ENCODE measurements around the gene ARID1B. TPM values are rescaled to one million over a fixed set of nuclear protein-coding genes. Genes with fewer than 3 reads are reported as not detected.

The ARID1B gene
- total RNA-seq, 1 donor from 2014 or later, result 43.4 TPM

DNA sequence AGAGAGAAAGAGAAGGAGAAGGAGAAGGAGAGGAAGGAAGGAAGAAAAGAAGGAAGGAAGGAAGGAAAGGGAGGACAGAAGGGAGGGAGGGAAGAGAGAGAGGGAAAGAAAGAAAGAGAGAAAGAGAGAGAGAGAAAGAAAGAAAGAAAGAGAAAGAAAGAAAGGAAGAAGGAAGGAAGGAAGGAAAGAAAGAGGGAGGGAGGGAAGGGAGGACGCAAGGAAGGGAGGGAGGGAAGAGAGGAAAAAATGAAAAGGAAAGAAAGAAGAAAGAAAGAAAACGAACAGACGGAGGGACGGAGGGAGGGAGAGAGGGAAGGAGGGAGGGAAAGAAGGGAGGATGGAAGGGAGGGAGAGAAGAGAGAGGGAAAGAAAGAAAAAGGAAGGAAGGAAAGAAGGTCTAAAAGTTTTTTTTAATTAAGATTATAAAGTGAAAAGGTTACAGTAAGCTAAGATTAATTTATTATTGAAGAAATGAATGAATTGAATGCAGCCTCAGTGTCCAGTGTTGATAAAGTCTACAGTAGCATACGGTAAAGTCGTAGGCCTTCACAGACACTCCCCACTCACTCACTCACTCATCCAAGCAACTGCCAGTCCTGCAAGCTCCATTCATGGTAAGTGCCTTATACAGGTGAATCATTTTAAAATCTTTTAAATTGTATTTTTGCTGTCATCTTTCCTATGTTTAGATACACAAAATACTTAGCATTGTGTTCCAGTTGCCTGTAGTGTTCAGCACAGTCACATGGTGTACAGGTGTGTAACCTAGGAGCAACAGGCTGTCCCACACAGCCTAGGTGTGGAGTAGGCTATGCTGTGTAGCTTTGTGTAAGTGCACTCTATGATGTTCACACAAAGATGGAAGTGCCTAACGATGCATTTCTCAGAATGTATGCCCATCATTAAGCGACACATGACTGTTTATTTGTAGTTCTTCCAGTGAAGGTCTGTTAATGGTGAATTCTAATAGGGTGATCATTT is 20.3 kb upstream of the ARID1B start:
- Histone ChIP-seq H3K9me3 (replicated peaks) (no peaks in the 10 kb centered on the region), H3K27ac (replicated peaks) (no peak overlapping the region), H3K4me3 (no peak overlapping the region), H3K36me3 (no peaks in the 10 kb centered on the region), H3K27me3 (ENCODE audit: low read depth) (no peaks in the 10 kb centered on the region), H3K4me1 (no peaks in the 10 kb centered on the region)
- intact Hi-C loops (cut with micrococcal nuclease), result no loop called here
- TF ChIP-seq, protein P1, sequence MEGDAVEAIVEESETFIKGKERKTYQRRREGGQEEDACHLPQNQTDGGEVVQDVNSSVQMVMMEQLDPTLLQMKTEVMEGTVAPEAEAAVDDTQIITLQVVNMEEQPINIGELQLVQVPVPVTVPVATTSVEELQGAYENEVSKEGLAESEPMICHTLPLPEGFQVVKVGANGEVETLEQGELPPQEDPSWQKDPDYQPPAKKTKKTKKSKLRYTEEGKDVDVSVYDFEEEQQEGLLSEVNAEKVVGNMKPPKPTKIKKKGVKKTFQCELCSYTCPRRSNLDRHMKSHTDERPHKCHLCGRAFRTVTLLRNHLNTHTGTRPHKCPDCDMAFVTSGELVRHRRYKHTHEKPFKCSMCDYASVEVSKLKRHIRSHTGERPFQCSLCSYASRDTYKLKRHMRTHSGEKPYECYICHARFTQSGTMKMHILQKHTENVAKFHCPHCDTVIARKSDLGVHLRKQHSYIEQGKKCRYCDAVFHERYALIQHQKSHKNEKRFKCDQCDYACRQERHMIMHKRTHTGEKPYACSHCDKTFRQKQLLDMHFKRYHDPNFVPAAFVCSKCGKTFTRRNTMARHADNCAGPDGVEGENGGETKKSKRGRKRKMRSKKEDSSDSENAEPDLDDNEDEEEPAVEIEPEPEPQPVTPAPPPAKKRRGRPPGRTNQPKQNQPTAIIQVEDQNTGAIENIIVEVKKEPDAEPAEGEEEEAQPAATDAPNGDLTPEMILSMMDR (IDR thresholded peaks at IDR 0.05; ENCODE audit: borderline replicate concordance), result no peak
- DNase-seq, result no peak

DNA sequence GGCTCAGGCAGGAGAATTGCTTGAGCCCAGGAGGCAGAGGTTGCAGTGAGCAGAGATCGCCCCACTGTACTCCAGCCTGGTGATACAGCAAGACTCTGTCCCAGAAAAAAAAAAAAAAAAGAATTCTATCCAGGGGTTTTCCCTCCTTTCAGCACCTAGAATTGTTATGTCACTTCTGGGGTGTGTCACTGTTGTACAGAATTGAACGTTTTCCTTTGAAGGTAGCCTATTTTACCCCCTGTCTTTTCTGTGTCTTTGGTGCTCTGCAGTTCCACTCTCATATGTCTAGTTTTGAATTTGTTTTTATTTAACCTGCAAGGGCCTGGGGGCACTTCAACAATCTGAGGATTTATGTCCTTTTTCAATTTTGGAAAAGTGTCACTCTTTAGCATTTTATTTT is 19.3 kb upstream of the ARID1B start:
- intact Hi-C loops (cut with micrococcal nuclease), result no loop called here

DNA sequence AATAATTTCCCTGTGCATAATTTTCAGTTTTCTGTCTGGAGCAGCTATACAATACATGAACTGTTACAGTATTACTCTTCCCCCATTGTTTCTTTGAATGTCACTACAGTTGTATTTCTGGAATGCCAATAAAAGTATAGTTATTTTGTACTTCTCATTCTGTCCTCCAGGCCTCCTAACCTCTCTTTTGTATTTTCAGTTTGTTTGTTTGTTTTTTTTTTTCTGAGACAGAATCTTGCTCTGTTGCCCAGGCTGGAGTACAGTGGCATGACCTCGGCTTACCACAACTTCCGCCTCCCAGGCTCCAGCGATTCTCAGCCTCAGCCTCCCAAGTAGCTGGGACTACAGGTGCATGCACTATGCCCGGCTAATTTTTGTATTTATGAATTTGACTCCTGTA is 16.8 kb upstream of the ARID1B start:
- no peak for DNase-seq
- TF ChIP-seq, protein P1 (IDR thresholded peaks at IDR 0.05; ENCODE audit: borderline replicate concordance), result no peak
- Histone ChIP-seq H3K9me3 (replicated peaks) (no peaks in the 10 kb centered on the region), H3K27ac (replicated peaks) (no peak overlapping the region), H3K27me3 (ENCODE audit: low read depth) (no peaks in the 10 kb centered on the region), H3K36me3 (no peaks in the 10 kb centered on the region), H3K4me3 (no peak overlapping the region), H3K4me1 (no peaks in the 10 kb centered on the region)
- intact Hi-C loops (cut with micrococcal nuclease), result no loop called here

More for the DNA sequence above, 19.3 kb upstream of the ARID1B start:
- Histone ChIP-seq H3K4me1 (no peaks in the 10 kb centered on the region), H3K4me3 (no peak overlapping the region), H3K27ac (replicated peaks) (no peak overlapping the region), H3K36me3 (no peaks in the 10 kb centered on the region), H3K27me3 (ENCODE audit: low read depth) (no peaks in the 10 kb centered on the region), H3K9me3 (replicated peaks) (no peaks in the 10 kb centered on the region)
- TF ChIP-seq, protein P1 (IDR thresholded peaks at IDR 0.05; ENCODE audit: borderline replicate concordance), result no peak
- DNase-seq, result no peak

DNA sequence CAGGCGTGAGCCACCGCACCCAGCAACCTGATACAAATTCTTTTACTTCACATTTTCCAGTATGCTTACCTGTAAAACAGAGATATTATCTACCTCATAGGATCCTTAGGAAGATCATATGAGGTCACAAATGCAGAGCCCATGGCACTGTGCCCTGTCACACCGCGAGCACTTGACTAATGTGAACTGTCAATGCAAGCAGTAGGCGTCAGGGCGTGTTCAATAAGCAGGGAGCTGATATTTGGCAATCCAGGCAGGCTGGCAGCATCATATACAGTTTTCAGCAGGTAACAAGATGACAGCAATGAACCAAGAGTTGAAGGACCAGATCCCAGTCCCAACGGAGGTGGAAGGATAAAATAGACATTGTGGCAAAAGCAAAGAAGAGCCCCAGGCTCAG is 14.6 kb upstream of the ARID1B start:
- no peak overlapping the region for H3K27ac ChIP-seq (replicated peaks)

DNA sequence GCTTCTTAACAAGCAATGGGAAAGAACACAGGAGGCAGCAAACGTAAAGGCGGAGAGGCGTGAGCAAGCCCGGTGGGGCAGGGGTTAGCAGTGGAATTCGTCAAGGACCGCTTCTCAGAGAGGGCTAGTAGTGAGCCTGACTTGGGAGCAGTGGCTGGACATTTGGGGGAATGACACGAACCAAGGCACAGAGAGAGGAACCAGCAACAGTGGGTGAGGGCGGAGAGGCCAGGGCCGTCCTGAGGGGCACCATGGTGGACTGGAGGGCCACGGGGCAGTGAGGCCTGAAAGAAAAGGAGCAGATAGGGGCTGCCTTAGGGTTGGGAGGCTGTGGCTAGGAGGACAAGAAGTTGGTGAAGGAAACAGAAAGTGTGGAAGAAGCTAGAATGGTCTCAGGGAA is 12.1 kb upstream of the ARID1B start:
- intact Hi-C loops (cut with micrococcal nuclease), result no loop called here
- H3K27ac ChIP-seq (replicated peaks), result no peak overlapping the region
- TF ChIP-seq, protein P1 (IDR thresholded peaks at IDR 0.05; ENCODE audit: borderline replicate concordance), result no peak
- no peaks in the 10 kb centered on the region for H3K36me3 ChIP-seq
- no peaks in the 10 kb centered on the region for H3K4me1 ChIP-seq
- H3K4me3 ChIP-seq, result no peak overlapping the region
- H3K9me3 ChIP-seq (replicated peaks), result no peaks in the 10 kb centered on the region
- no peak for DNase-seq
- H3K27me3 ChIP-seq (ENCODE audit: low read depth), result no peaks in the 10 kb centered on the region

More for the DNA sequence above, 14.6 kb upstream of the ARID1B start:
- H3K9me3 ChIP-seq (replicated peaks), result no peaks in the 10 kb centered on the region
- intact Hi-C loops (cut with micrococcal nuclease), result no loop called here
- no peaks in the 10 kb centered on the region for H3K36me3 ChIP-seq
- TF ChIP-seq, protein P1 (IDR thresholded peaks at IDR 0.05; ENCODE audit: borderline replicate concordance), result no peak
- H3K27me3 ChIP-seq (ENCODE audit: low read depth), result no peaks in the 10 kb centered on the region
- no peak for DNase-seq
- H3K4me3 ChIP-seq, result no peak overlapping the region
- H3K4me1 ChIP-seq, result no peaks in the 10 kb centered on the region
